ENCODE data around the gene TFCP2L1.

Gene TFCP2L1

DNA sequence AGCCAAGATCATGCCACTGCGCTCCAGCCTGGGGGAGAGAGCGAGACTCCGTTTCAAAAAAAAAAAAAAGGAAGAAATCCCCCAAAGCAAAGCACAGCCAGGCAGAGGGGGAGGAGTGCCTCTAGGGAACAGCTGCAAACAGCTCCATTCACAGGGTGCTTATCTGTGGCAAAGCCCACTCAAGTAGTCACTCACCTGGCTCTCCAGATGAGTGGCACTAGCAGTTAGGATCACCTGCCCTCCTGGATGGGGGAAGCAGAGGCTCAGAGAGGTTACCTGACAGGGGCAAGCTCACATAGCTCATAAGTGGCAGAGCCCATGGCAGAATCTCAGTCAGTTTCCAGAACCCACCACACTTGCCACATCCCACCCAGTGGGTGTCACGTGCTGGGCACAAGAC is 30.3 kb downstream of the TFCP2L1 start:
- DNase-seq (ENCODE audit: low read depth), result no peak
- TF ChIP-seq, protein P1, sequence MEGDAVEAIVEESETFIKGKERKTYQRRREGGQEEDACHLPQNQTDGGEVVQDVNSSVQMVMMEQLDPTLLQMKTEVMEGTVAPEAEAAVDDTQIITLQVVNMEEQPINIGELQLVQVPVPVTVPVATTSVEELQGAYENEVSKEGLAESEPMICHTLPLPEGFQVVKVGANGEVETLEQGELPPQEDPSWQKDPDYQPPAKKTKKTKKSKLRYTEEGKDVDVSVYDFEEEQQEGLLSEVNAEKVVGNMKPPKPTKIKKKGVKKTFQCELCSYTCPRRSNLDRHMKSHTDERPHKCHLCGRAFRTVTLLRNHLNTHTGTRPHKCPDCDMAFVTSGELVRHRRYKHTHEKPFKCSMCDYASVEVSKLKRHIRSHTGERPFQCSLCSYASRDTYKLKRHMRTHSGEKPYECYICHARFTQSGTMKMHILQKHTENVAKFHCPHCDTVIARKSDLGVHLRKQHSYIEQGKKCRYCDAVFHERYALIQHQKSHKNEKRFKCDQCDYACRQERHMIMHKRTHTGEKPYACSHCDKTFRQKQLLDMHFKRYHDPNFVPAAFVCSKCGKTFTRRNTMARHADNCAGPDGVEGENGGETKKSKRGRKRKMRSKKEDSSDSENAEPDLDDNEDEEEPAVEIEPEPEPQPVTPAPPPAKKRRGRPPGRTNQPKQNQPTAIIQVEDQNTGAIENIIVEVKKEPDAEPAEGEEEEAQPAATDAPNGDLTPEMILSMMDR (conservative IDR thresholded peaks at IDR 0.05; ENCODE audit: low read depth, low read length), result no peak
- no peak overlapping the region for H3K4me3 ChIP-seq (ENCODE audit: low read length)

DNA sequence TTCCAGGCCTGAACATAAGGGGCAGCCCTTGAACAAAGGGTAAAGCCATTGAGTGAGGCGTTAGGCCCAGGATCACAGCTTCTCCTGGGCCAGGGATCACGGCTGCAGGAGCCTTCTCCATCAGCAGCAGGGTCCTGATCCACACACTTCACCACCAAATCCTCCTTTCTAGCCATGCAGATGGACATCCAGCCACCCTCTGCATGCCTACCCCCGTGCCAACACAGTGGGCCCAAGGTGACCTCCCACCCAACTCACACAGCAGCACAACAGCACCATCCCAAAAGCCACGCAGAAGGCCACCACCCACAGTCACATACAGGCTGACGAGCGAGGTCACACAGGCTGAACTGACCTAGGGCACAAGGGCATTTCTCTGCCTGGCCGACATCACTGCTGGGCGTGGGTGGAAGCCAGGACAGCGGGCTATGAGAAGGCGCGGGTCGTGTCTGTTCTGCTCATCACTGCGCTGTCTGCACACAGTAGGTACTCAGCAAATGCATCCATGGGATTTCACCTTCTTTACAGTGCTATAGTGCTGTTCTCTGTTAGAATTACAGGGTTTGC is 31.2 kb downstream of the TFCP2L1 start:
- TF ChIP-seq, protein P1 (conservative IDR thresholded peaks at IDR 0.05; ENCODE audit: low read depth, low read length), result no peak
- DNase-seq (ENCODE audit: low read depth), result no peak
- H3K4me3 ChIP-seq (ENCODE audit: low read length), result no peak overlapping the region

DNA sequence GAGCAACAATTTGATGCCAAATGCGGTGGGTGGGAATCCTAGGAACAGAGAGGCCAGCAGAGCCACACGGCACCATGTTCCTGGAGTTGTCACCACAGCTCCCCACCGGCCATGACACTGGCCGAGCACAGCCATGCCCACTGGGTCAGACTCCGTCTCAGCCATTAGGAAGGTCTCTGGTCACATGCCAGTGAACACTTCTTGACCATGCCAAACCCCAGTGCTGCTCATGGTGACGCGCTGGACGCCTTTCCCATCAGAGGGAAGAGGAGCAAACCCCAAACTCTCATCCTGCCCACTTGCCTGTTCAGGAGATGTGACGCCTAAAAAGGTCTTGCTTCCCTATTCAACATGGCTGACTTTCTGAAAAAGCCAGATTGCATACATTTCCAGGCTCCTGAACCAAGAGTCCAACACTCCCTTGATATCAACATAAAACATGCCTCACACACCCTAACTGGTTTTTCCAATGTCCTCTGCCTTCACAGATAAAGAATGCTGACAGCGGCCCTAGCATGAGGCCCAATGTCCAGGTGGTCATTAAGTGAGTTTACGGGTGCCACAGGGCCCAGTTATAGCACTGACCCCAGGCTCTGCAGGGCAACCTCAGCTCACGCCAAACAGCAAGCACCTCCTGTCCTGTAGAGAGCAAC is 31.9 kb downstream of the TFCP2L1 start:
- no peak overlapping the region for H3K4me3 ChIP-seq (ENCODE audit: low read length)
- DNase-seq (ENCODE audit: low read depth), result no peak
- TF ChIP-seq, protein P1 (conservative IDR thresholded peaks at IDR 0.05; ENCODE audit: low read depth, low read length), result no peak

DNA sequence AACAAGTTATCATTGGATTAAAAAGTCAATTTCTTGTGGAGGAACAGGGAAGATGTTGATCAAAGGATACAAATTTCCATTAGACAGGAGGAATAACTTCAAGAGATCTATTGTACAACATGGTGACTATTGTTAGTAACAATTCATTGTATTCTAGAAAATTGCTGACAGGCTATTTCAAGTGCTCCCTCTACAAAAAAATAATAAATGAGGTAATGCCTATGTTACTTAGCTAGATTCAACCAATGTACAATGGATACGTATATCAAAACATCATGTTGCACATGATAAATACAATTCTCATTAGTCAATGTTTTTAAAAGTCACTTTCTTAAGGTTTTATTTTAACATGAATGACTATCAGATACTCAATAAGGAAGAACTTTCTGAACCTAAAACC is 33.5 kb downstream of the TFCP2L1 start:
- DNase-seq (ENCODE audit: low read depth), result no peak
- TF ChIP-seq, protein P1 (conservative IDR thresholded peaks at IDR 0.05; ENCODE audit: low read depth, low read length), result no peak
- H3K4me3 ChIP-seq (ENCODE audit: low read length), result no peak overlapping the region

DNA sequence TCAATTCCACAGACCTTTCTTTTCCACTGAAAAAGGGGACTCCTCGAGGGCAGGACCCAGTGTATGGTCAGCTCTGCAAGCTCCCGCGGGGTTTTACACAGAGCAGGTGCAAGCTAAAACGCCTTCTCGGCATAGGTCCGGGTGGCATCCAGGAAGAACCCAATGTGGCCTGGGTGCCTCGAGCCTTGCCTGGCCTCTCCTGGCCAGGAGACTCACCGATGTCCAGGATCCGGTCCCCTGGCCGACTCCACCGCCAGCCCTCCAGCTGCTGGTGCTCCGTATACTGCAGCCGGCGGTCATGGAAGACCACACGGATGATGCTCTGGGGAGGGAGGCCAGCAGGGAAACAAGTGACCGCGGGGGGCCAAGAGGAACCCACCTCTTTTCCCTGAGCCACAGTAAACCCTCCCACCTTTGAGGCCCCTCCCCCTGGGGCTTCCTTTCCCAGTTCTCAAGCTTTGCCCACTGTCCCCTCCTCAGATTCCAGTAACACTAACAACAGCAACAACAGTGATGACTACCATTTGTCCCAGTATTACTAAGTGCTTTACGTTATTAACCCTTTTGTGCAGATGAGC is 36.1 kb downstream of the TFCP2L1 start:
- no peak for DNase-seq (ENCODE audit: low read depth)
- H3K4me3 ChIP-seq (ENCODE audit: low read length), result no peak overlapping the region
- TF ChIP-seq, protein P1 (conservative IDR thresholded peaks at IDR 0.05; ENCODE audit: low read depth, low read length), result no peak

DNA sequence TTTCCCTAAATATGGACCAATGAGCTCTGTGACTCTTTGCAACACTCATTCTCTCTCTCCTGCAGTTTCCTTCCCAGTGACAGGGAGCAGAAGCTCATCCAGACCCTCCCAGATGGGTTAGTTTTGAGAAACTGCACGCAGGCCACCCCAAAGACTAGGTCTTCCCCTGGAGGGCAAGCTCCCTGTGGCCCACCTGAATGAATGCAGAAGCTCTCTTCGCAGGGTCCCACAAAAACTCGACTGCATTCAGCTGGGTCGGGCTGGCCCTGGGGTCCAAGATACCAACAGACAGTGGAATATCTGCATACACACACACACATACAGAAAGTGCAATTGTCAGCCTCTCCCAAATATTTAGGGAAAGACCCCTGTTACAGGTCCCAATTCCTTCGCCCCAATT is 37.0 kb downstream of the TFCP2L1 start:
- TF ChIP-seq, protein P1 (conservative IDR thresholded peaks at IDR 0.05; ENCODE audit: low read depth, low read length), result no peak
- H3K4me3 ChIP-seq (ENCODE audit: low read length), result no peak overlapping the region
- no peak for DNase-seq (ENCODE audit: low read depth)

DNA sequence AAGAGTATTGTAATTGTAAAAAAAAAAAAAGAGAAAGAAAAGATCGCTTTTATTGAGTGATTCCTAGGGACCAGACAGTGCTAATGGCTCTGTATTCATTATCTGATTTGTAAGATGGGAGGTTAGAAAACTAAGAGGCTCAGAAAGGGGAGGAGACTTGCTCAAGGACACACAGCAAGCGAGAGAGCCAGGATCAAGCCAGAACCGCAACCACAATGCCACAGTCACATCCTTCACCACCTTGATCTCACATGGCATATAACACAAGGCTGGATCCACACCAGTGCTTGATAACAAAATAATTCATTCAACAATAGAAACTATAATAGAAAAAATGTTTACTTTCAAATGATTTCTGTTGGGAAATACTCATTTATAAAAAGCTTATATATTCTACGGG is 37.5 kb downstream of the TFCP2L1 start:
- TF ChIP-seq, protein P1 (conservative IDR thresholded peaks at IDR 0.05; ENCODE audit: low read depth, low read length), result no peak
- DNase-seq (ENCODE audit: low read depth), result no peak
- no peak overlapping the region for H3K4me3 ChIP-seq (ENCODE audit: low read length)

Measured in retinal pigment epithelial cell (primary cell).